ENCODE data around the gene DSCAML1.
"Not testable (repeated sequence)": the region's sequence is repeated elsewhere in the genome, so short reads cannot be mapped to it uniquely, and the experiment has no call there.

Gene DSCAML1

GRCh38 chr11:117792241-117792640 lies 4.8 kb downstream of the DSCAML1 start:
- no peak for DNase-seq

- no peak for DNase-seq
Observed at GRCh38 chr11:117790279-117790678, 6.7 kb downstream of the DSCAML1 start.

- DNase-seq, result no peak
Observed at GRCh38 chr11:117789241-117789640, 7.8 kb downstream of the DSCAML1 start.

- no peak for DNase-seq
Observed at GRCh38 chr11:117786135-117786870, 10.7 kb downstream of the DSCAML1 start.

GRCh38 chr11:117782101-117782500 lies 14.9 kb downstream of the DSCAML1 start:
- DNase-seq, result no peak

GRCh38 chr11:117781627-117782026 lies 15.4 kb downstream of the DSCAML1 start:
- DNase-seq, result no peak

- no peak for DNase-seq
Observed at GRCh38 chr11:117780456-117780855, 16.6 kb downstream of the DSCAML1 start.

- DNase-seq, result no peak
Observed at GRCh38 chr11:117774553-117774952, 22.5 kb downstream of the DSCAML1 start.

GRCh38 chr11:117772360-117772759 lies 24.7 kb downstream of the DSCAML1 start:
- no peak for DNase-seq

- no peak for DNase-seq
Observed at GRCh38 chr11:117771841-117772240, 25.2 kb downstream of the DSCAML1 start.

- no peak for DNase-seq
Observed at GRCh38 chr11:117771197-117771596, 25.8 kb downstream of the DSCAML1 start.

- DNase-seq, result no peak
Observed at GRCh38 chr11:117770061-117770460, 27.0 kb downstream of the DSCAML1 start.

GRCh38 chr11:117769533-117769932 lies 27.5 kb downstream of the DSCAML1 start:
- DNase-seq, result no peak

- DNase-seq, result no peak
Observed at GRCh38 chr11:117768506-117768905, 28.5 kb downstream of the DSCAML1 start.

- no peak for DNase-seq
Observed at GRCh38 chr11:117767071-117767470, 29.9 kb downstream of the DSCAML1 start.

- no peak for DNase-seq
Observed at GRCh38 chr11:117766576-117766975, 30.4 kb downstream of the DSCAML1 start.

- no peak for DNase-seq
Observed at GRCh38 chr11:117766026-117766425, 31.0 kb downstream of the DSCAML1 start.

GRCh38 chr11:117765068-117765467 lies 31.9 kb downstream of the DSCAML1 start:
- DNase-seq, result no peak

GRCh38 chr11:117763465-117763864 lies 33.6 kb downstream of the DSCAML1 start:
- DNase-seq, result not testable (repeated sequence)

GRCh38 chr11:117761993-117762392 lies 35.0 kb downstream of the DSCAML1 start:
- no peak for DNase-seq

- no peak for DNase-seq
Observed at GRCh38 chr11:117759305-117759704, 37.7 kb downstream of the DSCAML1 start.

GRCh38 chr11:117754030-117754429 lies 43.0 kb downstream of the DSCAML1 start:
- DNase-seq, result no peak

- DNase-seq, result no peak
Observed at GRCh38 chr11:117752721-117753237, 44.2 kb downstream of the DSCAML1 start.

GRCh38 chr11:117752071-117752470 lies 44.9 kb downstream of the DSCAML1 start:
- no peak for DNase-seq

Measured in NK-92 treated with Interleukin-12 subunit alpha and Interleukin-12 subunit beta, amount 100 ng/mL, for 24 hours (cell line).